Activated naive CD8-positive, alpha-beta T cell treated with anti-CD3 and anti-CD28 coated beads, Interleukin-2, amount 50 U/mL, for 24 hours (primary cell): ENCODE data around the gene POGZ.

Source experiments
- ATAC-seq: fragments of 150-1000 bp; cut with Tn5 transposase; one replicate; pipeline ENCODE4 v1.10.0; 2021
- DNase-seq: peaks from one replicate; pipeline ENCODE4 v3.0.0; 2021
- H3K27ac Mint-ChIP-seq: one replicate; pipeline ENCODE4 v1.8.0; 2021; ENCODE audit warnings: mild to moderate bottlenecking, mixed read lengths
- H3K27me3 Mint-ChIP-seq: one replicate; pipeline ENCODE4 v1.8.0; 2021; ENCODE audit warnings: mixed read lengths
- H3K36me3 Mint-ChIP-seq: one replicate; pipeline ENCODE4 v1.8.0; 2021; ENCODE audit warnings: low read depth, mixed read lengths
- H3K4me1 Mint-ChIP-seq: one replicate; pipeline ENCODE4 v1.8.0; 2021; ENCODE audit warnings: mixed read lengths
- H3K4me3 Mint-ChIP-seq: one replicate; pipeline ENCODE4 v1.8.0; 2021; ENCODE audit warnings: mild to moderate bottlenecking, moderate library complexity, mixed read lengths
- H3K9me3 Mint-ChIP-seq: one replicate; pipeline ENCODE4 v1.8.0; 2021; ENCODE audit warnings: mixed read lengths

Gene POGZ

GRCh38 chr1:151459331-151460046 is at the start of gene POGZ:
Gene POGZ, minus strand, starts transcription at chr1:151459494. Its CDS starts 17,290 bp downstream, at chr1:151442204.
- ATAC-seq (peak; percentile 85), DNase-seq (peak; percentile 95)
- Mint-ChIP-seq H3K27me3 (peaks cover 22% of the 10 kb centered on the region), H3K9me3 (no peaks in the 10 kb centered on the region), H3K4me1 (peaks cover 28% of the 10 kb centered on the region), H3K4me3 (peak within 1 kb of the TSS; percentile 91), H3K27ac (peak within 1 kb of the TSS; percentile 94), H3K36me3 (peaks cover 5% of the 10 kb centered on the region)

GRCh38 chr1:151508833-151509232 is 49.5 kb upstream of the POGZ start:
- ATAC-seq: no peak
- Mint-ChIP-seq H3K4me1 (peaks cover 26% of the 10 kb centered on the region), H3K36me3 (no peaks in the 10 kb centered on the region), H3K4me3 (no peak overlapping the region), H3K9me3 (no peaks in the 10 kb centered on the region), H3K27ac (no peak overlapping the region), H3K27me3 (peaks cover 4% of the 10 kb centered on the region)
- DNase-seq: no peak

- Mint-ChIP-seq H3K27me3 (no peaks in the 10 kb centered on the region), H3K4me3 (no peak overlapping the region), H3K27ac (no peak overlapping the region), H3K9me3 (no peaks in the 10 kb centered on the region), H3K4me1 (peaks cover 9% of the 10 kb centered on the region), H3K36me3 (no peaks in the 10 kb centered on the region)
- no peak for ATAC-seq
- no peak for DNase-seq
Observed at GRCh38 chr1:151504759-151505158, 45.5 kb upstream of the POGZ start.

- DNase-seq (no peak), ATAC-seq (no peak)
- H3K27ac Mint-ChIP-seq: no peak overlapping the region
- H3K27me3 Mint-ChIP-seq: no peaks in the 10 kb centered on the region
- no peaks in the 10 kb centered on the region for H3K9me3 Mint-ChIP-seq
- peaks cover 9% of the 10 kb centered on the region for H3K4me1 Mint-ChIP-seq
- H3K36me3 Mint-ChIP-seq: no peaks in the 10 kb centered on the region
- no peak overlapping the region for H3K4me3 Mint-ChIP-seq
Observed at GRCh38 chr1:151504252-151504651, 45.0 kb upstream of the POGZ start.

GRCh38 chr1:151502859-151503780 is 43.8 kb upstream of the POGZ start:
- Mint-ChIP-seq H3K4me3 (no peak overlapping the region), H3K27me3 (no peaks in the 10 kb centered on the region), H3K27ac (peak overlapping the region; percentile 23), H3K36me3 (no peaks in the 10 kb centered on the region), H3K4me1 (peaks cover 9% of the 10 kb centered on the region), H3K9me3 (no peaks in the 10 kb centered on the region)
- ATAC-seq (peak; percentile 72), DNase-seq (no peak)

- Mint-ChIP-seq H3K27me3 (no peaks in the 10 kb centered on the region), H3K27ac (peak overlapping the region; percentile 23), H3K4me1 (peaks cover 9% of the 10 kb centered on the region), H3K9me3 (no peaks in the 10 kb centered on the region), H3K4me3 (no peak overlapping the region), H3K36me3 (no peaks in the 10 kb centered on the region)
- ATAC-seq (no peak), DNase-seq (no peak)
Observed at GRCh38 chr1:151502035-151502700, 42.9 kb upstream of the POGZ start.

GRCh38 chr1:151501474-151501873 is 42.2 kb upstream of the POGZ start:
- no peaks in the 10 kb centered on the region for H3K27me3 Mint-ChIP-seq
- H3K27ac Mint-ChIP-seq: no peak overlapping the region

GRCh38 chr1:151499930-151500329 is 40.6 kb upstream of the POGZ start:
- no peaks in the 10 kb centered on the region for H3K36me3 Mint-ChIP-seq
- H3K4me1 Mint-ChIP-seq: peaks cover 15% of the 10 kb centered on the region
- H3K9me3 Mint-ChIP-seq: no peaks in the 10 kb centered on the region
- DNase-seq: no peak
- ATAC-seq: no peak
- H3K27ac Mint-ChIP-seq: no peak overlapping the region
- no peaks in the 10 kb centered on the region for H3K27me3 Mint-ChIP-seq
- no peak overlapping the region for H3K4me3 Mint-ChIP-seq

More at GRCh38 chr1:151501474-151501873, 42.2 kb upstream of the POGZ start:
- DNase-seq (no peak), ATAC-seq (no peak)
- no peak overlapping the region for H3K4me3 Mint-ChIP-seq
- H3K4me1 Mint-ChIP-seq: peaks cover 9% of the 10 kb centered on the region
- H3K9me3 Mint-ChIP-seq: no peaks in the 10 kb centered on the region
- no peaks in the 10 kb centered on the region for H3K36me3 Mint-ChIP-seq

GRCh38 chr1:151499365-151499764 is 40.1 kb upstream of the POGZ start:
- no peaks in the 10 kb centered on the region for H3K9me3 Mint-ChIP-seq
- no peak overlapping the region for H3K27ac Mint-ChIP-seq
- ATAC-seq: no peak

GRCh38 chr1:151495316-151495715 is 36.0 kb upstream of the POGZ start:
- Mint-ChIP-seq H3K9me3 (no peaks in the 10 kb centered on the region), H3K36me3 (no peaks in the 10 kb centered on the region), H3K27ac (no peak overlapping the region), H3K27me3 (no peaks in the 10 kb centered on the region), H3K4me3 (no peak overlapping the region), H3K4me1 (peaks cover 13% of the 10 kb centered on the region)
- DNase-seq (no peak), ATAC-seq (no peak)

More at GRCh38 chr1:151499365-151499764, 40.1 kb upstream of the POGZ start:
- no peak for DNase-seq
- H3K4me3 Mint-ChIP-seq: no peak overlapping the region
- peaks cover 20% of the 10 kb centered on the region for H3K4me1 Mint-ChIP-seq
- H3K36me3 Mint-ChIP-seq: no peaks in the 10 kb centered on the region
- H3K27me3 Mint-ChIP-seq: no peaks in the 10 kb centered on the region

GRCh38 chr1:151494741-151495281 is 35.5 kb upstream of the POGZ start:
- Mint-ChIP-seq H3K4me3 (no peak overlapping the region), H3K36me3 (no peaks in the 10 kb centered on the region), H3K4me1 (peaks cover 13% of the 10 kb centered on the region), H3K27me3 (no peaks in the 10 kb centered on the region), H3K27ac (no peak overlapping the region), H3K9me3 (no peaks in the 10 kb centered on the region)
- ATAC-seq (peak; percentile 85), DNase-seq (no peak)

GRCh38 chr1:151493042-151493441 is 33.7 kb upstream of the POGZ start:
- H3K27ac Mint-ChIP-seq: no peak overlapping the region
- H3K36me3 Mint-ChIP-seq: no peaks in the 10 kb centered on the region
- no peaks in the 10 kb centered on the region for H3K9me3 Mint-ChIP-seq
- no peak overlapping the region for H3K4me3 Mint-ChIP-seq
- peaks cover 13% of the 10 kb centered on the region for H3K4me1 Mint-ChIP-seq
- ATAC-seq (no peak), DNase-seq (no peak)
- H3K27me3 Mint-ChIP-seq: no peaks in the 10 kb centered on the region

- no peak for ATAC-seq
- Mint-ChIP-seq H3K4me3 (no peak overlapping the region), H3K4me1 (peaks cover 13% of the 10 kb centered on the region), H3K36me3 (no peaks in the 10 kb centered on the region), H3K27ac (no peak overlapping the region), H3K27me3 (no peaks in the 10 kb centered on the region), H3K9me3 (no peaks in the 10 kb centered on the region)
- no peak for DNase-seq
Observed at GRCh38 chr1:151492120-151492519, 32.8 kb upstream of the POGZ start.

GRCh38 chr1:151491641-151492040 is 32.3 kb upstream of the POGZ start:
- no peak overlapping the region for H3K4me3 Mint-ChIP-seq
- no peaks in the 10 kb centered on the region for H3K27me3 Mint-ChIP-seq
- no peaks in the 10 kb centered on the region for H3K36me3 Mint-ChIP-seq
- DNase-seq (no peak), ATAC-seq (no peak)
- H3K27ac Mint-ChIP-seq: no peak overlapping the region
- H3K9me3 Mint-ChIP-seq: no peaks in the 10 kb centered on the region
- H3K4me1 Mint-ChIP-seq: peaks cover 13% of the 10 kb centered on the region
